Activated T-cell treated with anti-CD3 and anti-CD28 coated beads, Interleukin-2, amount 50 U/mL, for 4 hours (primary cell): ENCODE results near the gene HTT-AS. TPM values are rescaled to one million over a fixed set of nuclear protein-coding genes. Genes with fewer than 3 reads are reported as not detected.
"Not testable (repeated sequence)": the region's sequence is repeated elsewhere in the genome, so short reads cannot be mapped to it uniquely, and the experiment has no call there.

Experiments used
- ATAC-seq, 2 donors: fragments of 200-7000 bp; cut with Tn5 transposase; one replicate each; pipeline ENCODE4 v1.10.0; 2021
- DNase-seq: peaks from one replicate; pipeline ENCODE4 v3.0.0-alpha.2; 2020
- H3K27me3 Mint-ChIP-seq: one replicate; pipeline ENCODE4 v1.8.0; 2021; ENCODE audit warnings: low read depth, mixed read lengths
- H3K36me3 Mint-ChIP-seq: one replicate; pipeline ENCODE4 v1.8.0; 2022; ENCODE audit warnings: mixed read lengths; ENCODE audit not compliant: insufficient read depth
- H3K4me1 Mint-ChIP-seq: one replicate; pipeline ENCODE4 v1.8.0; 2021; ENCODE audit warnings: low read depth, mixed read lengths
- H3K4me3 Mint-ChIP-seq: one replicate; pipeline ENCODE4 v1.8.0; 2021; ENCODE audit warnings: mild to moderate bottlenecking, moderate library complexity, mixed read lengths
- H3K9me3 Mint-ChIP-seq: one replicate; pipeline ENCODE4 v1.8.0; 2021; ENCODE audit warnings: mixed read lengths
- total RNA-seq, 3 donors: library from RNA; stranded (reverse); gene quantifications; one replicate each; pipeline ENCODE4 v1.2.1, GENCODE V29; 2021

The HTT-AS gene
- total RNA-seq, 3 donors from 2014 or later: not detected

- Mint-ChIP-seq H3K4me3 (no peak overlapping the region), H3K27me3 (no peaks in the 10 kb centered on the region), H3K36me3 (peaks cover 34% of the 10 kb centered on the region), H3K9me3 (no peaks in the 10 kb centered on the region), H3K4me1 (peaks cover 4% of the 10 kb centered on the region)
- ATAC-seq: no peak
- no peak for DNase-seq
Measured at GRCh38 chr4:3107691-3108121, 33.4 kb upstream of the HTT-AS start.

GRCh38 chr4:3107271-3107670, 32.9 kb upstream of the HTT-AS start:
- Mint-ChIP-seq H3K36me3 (peaks cover 30% of the 10 kb centered on the region), H3K27me3 (no peaks in the 10 kb centered on the region), H3K9me3 (no peaks in the 10 kb centered on the region), H3K4me3 (no peak overlapping the region), H3K4me1 (peaks cover 4% of the 10 kb centered on the region)
- ATAC-seq (no peak), DNase-seq (no peak)

GRCh38 chr4:3106339-3107186, 32.2 kb upstream of the HTT-AS start:
- Mint-ChIP-seq H3K4me3 (no peak overlapping the region), H3K9me3 (no peaks in the 10 kb centered on the region), H3K4me1 (peaks cover 4% of the 10 kb centered on the region), H3K36me3 (peaks cover 30% of the 10 kb centered on the region), H3K27me3 (no peaks in the 10 kb centered on the region)
- DNase-seq (peak; percentile 91), ATAC-seq (peak; percentile 100)

- DNase-seq: no peak
Measured at GRCh38 chr4:3098346-3098745, 24.0 kb upstream of the HTT-AS start.

GRCh38 chr4:3096202-3096601, 21.9 kb upstream of the HTT-AS start:
- Mint-ChIP-seq H3K4me3 (no peak overlapping the region), H3K27me3 (no peaks in the 10 kb centered on the region), H3K4me1 (peaks cover 4% of the 10 kb centered on the region), H3K36me3 (peaks cover 37% of the 10 kb centered on the region), H3K9me3 (no peaks in the 10 kb centered on the region)
- ATAC-seq: no peak
- no peak for DNase-seq

More at GRCh38 chr4:3098346-3098745, 24.0 kb upstream of the HTT-AS start:
- no peaks in the 10 kb centered on the region for H3K27me3 Mint-ChIP-seq
- H3K4me3 Mint-ChIP-seq: no peak overlapping the region
- no peak for ATAC-seq
- H3K4me1 Mint-ChIP-seq: no peaks in the 10 kb centered on the region
- no peaks in the 10 kb centered on the region for H3K9me3 Mint-ChIP-seq
- peaks cover 38% of the 10 kb centered on the region for H3K36me3 Mint-ChIP-seq

GRCh38 chr4:3094701-3095100, 20.4 kb upstream of the HTT-AS start:
- H3K27me3 Mint-ChIP-seq, ATAC-seq, H3K4me1 Mint-ChIP-seq, H3K4me3 Mint-ChIP-seq, DNase-seq, H3K9me3 Mint-ChIP-seq: not testable (repeated sequence)
- peaks cover 38% of the 10 kb centered on the region for H3K36me3 Mint-ChIP-seq

GRCh38 chr4:3091464-3091863, 17.1 kb upstream of the HTT-AS start:
- Mint-ChIP-seq H3K36me3 (peaks cover 41% of the 10 kb centered on the region), H3K9me3 (no peaks in the 10 kb centered on the region), H3K4me3 (no peak overlapping the region), H3K4me1 (peaks cover 12% of the 10 kb centered on the region), H3K27me3 (no peaks in the 10 kb centered on the region)
- DNase-seq: no peak
- ATAC-seq: peak in 1 of 2 donors; percentile 48

GRCh38 chr4:3087115-3087797, 12.9 kb upstream of the HTT-AS start:
- ATAC-seq (no peak), DNase-seq (no peak)
- peaks cover 42% of the 10 kb centered on the region for H3K4me1 Mint-ChIP-seq

GRCh38 chr4:3085948-3086670, 11.8 kb upstream of the HTT-AS start:
- Mint-ChIP-seq H3K36me3 (peaks cover 23% of the 10 kb centered on the region), H3K27me3 (no peaks in the 10 kb centered on the region), H3K4me1 (peaks cover 44% of the 10 kb centered on the region), H3K4me3 (peak overlapping the region; percentile 19), H3K9me3 (no peaks in the 10 kb centered on the region)
- peak; percentile 6 to 9 for ATAC-seq
- no peak for DNase-seq

More at GRCh38 chr4:3087115-3087797, 12.9 kb upstream of the HTT-AS start:
- H3K9me3 Mint-ChIP-seq: no peaks in the 10 kb centered on the region
- H3K4me3 Mint-ChIP-seq: no peak overlapping the region
- peaks cover 23% of the 10 kb centered on the region for H3K36me3 Mint-ChIP-seq
- H3K27me3 Mint-ChIP-seq: no peaks in the 10 kb centered on the region

- Mint-ChIP-seq H3K27me3 (no peaks in the 10 kb centered on the region), H3K4me1 (peaks cover 54% of the 10 kb centered on the region), H3K9me3 (no peaks in the 10 kb centered on the region), H3K4me3 (no peak overlapping the region), H3K36me3 (peaks cover 25% of the 10 kb centered on the region)
- DNase-seq (no peak), ATAC-seq (no peak)
Measured at GRCh38 chr4:3083732-3084131, 9.4 kb upstream of the HTT-AS start.

GRCh38 chr4:3082925-3083515, 8.7 kb upstream of the HTT-AS start:
- Mint-ChIP-seq H3K4me3 (no peak overlapping the region), H3K27me3 (no peaks in the 10 kb centered on the region), H3K9me3 (no peaks in the 10 kb centered on the region), H3K36me3 (peaks cover 21% of the 10 kb centered on the region), H3K4me1 (peaks cover 56% of the 10 kb centered on the region)
- DNase-seq: no peak
- ATAC-seq: no peak

- ATAC-seq (no peak), DNase-seq (no peak)
- peaks cover 57% of the 10 kb centered on the region for H3K4me1 Mint-ChIP-seq
- H3K27me3 Mint-ChIP-seq: no peaks in the 10 kb centered on the region
- peak overlapping the region; percentile 11 for H3K4me3 Mint-ChIP-seq
- H3K36me3 Mint-ChIP-seq: peaks cover 12% of the 10 kb centered on the region
- H3K9me3 Mint-ChIP-seq: no peaks in the 10 kb centered on the region
Measured at GRCh38 chr4:3079694-3080123, 5.4 kb upstream of the HTT-AS start.

- DNase-seq: no peak
- Mint-ChIP-seq H3K27me3 (no peaks in the 10 kb centered on the region), H3K4me3 (no peak overlapping the region), H3K9me3 (no peaks in the 10 kb centered on the region), H3K36me3 (peaks cover 9% of the 10 kb centered on the region), H3K4me1 (peaks cover 47% of the 10 kb centered on the region)
- no peak for ATAC-seq
Measured at GRCh38 chr4:3077796-3078195, 3.5 kb upstream of the HTT-AS start.

- ATAC-seq: no peak
- Mint-ChIP-seq H3K9me3 (no peaks in the 10 kb centered on the region), H3K4me3 (peak overlapping the region; percentile 89), H3K27me3 (no peaks in the 10 kb centered on the region), H3K36me3 (peaks cover 9% of the 10 kb centered on the region), H3K4me1 (peaks cover 32% of the 10 kb centered on the region)
- DNase-seq: no peak
Measured at GRCh38 chr4:3075652-3075981, 1.3 kb upstream of the HTT-AS start.
